HG02870 (cell line): ENCODE data around the gene KMT5B.
A peak's percentile ranks its signal among the peaks of the same experiment; 100 is the strongest.

Experiments used
- ATAC-seq: cut with Tn5 transposase; IDR thresholded peaks from one replicate; pipeline ENCODE4 v1.9.1; 2021; ENCODE audit warnings: mild to moderate bottlenecking, moderate library complexity; ENCODE audit not compliant: unreplicated experiment

The KMT5B gene

DNA sequence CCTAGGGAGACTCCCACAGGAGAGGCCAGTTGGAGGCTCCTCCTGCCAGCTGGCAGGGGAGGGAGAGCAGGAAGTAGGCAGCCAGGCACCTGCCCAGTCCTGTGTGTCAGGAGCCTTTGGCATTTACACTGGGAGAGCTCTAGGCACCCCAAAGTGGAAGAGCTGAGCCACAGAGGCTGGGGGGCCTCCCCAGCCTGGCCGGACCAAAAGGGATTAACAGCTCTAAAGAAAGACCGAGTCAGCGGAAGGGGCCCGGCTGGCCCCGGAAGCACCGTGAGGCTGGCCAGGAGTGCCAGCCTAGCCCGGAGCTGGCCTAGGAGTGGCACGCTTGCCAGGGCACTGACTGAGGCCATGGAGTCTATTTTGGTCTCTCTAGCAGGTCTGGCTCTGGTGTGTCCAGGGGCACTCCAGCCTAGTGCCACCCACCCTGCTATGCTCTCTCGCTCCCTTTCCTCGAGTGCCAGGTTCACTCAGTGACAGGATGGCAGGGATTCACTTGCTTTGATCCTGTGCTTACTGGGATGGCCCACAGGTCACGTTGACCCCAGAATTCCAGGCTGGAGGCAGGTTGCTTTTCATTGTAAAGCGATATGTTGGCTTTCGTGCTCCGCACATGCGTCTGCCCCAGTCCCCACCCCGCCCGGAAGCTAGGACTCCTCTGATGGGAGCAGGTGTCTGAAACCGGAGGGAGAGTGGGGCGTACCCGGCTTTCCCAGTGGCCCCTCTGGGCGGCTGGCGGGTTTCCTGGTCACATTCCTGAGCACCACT is 3.3 kb upstream of the KMT5B start:
- no peak for ATAC-seq

DNA sequence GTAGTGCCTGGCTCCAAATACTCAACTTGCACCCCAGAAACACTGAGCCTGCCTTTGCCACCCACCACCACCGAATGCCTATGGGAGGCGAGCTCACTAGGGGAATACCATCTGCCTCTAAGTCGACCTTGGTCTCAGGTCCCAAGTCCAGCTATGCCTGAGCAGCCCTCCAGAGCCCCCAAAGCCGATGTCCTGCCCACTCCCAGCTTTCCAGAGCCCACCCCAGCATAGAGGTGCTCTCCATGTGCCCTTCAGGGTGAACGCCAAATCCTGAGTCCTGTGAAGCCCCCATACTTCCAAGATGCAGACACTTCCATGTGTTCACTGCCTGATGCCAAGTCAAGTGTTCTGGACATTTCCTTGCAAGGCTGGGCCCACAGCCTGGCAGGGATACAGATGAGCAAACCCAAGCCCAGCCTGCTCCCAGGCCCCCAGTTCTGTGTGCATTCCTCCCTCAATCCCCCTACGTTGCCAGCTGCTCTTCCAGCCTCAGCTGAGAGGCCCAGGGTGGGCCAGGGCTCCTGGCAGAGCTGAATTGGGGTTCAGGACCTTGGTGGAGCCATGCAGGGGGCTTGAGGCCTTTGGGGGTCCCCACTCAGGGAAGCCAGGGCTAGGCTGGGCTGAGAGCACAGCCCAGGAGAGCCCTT is 2.6 kb upstream of the KMT5B start:
- no peak for ATAC-seq

- no peak for ATAC-seq
These were observed 2.0 kb upstream of the KMT5B start for GRCh38 chr11:68215087-68215445.

- no peak for ATAC-seq
These were observed 1.3 kb upstream of the KMT5B start for GRCh38 chr11:68214173-68215086.

- peak; percentile 44 for ATAC-seq
These were observed 568 bp upstream of the KMT5B start for GRCh38 chr11:68213555-68214172.

GRCh38 chr11:68212421-68213134 is 518 bp downstream of the KMT5B start:
- peak; percentile 32 for ATAC-seq

GRCh38 chr11:68211546-68211945 is 1.6 kb downstream of the KMT5B start:
- no peak for ATAC-seq

DNA sequence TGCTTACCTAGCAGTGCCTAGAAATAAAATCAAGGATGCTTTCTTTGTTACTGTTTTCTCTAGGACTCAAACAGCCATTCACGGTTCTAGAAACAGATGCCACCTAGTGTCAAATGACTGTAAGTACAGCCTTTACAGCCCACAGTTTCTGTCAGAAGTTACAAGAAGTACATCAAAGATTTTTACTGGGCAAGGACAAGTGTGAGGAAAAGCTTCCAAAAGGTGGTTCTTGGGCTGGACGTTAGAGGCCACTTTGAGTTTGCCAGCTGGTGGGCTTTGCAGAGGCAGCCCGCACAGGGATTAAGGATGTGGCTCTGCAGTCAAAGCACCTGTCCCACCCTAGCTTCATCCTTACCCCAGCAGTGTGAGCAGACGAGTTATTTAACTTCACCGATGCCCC is 6.9 kb downstream of the KMT5B start:
- ATAC-seq, result no peak

- ATAC-seq, result no peak
These were observed 8.7 kb downstream of the KMT5B start for GRCh38 chr11:68204402-68204801.

DNA sequence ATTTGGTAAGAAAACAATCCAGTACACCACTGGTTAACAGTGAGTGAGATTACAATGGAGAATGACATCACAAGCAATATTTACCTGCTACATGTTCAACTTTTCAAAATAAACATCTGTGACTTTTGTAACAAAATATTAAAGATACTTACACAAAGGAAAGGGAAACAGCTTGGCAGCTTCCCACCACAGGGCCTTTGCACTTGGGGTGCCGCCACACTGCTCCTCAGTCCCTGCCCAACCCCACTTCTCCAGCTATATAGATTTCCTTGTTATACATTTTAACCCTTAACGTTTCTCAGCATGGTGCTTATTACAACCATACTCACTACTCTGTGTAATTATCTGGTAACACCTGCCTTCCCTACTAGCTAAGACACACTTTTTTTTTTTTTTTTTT is 10.9 kb downstream of the KMT5B start:
- ATAC-seq, result no peak

DNA sequence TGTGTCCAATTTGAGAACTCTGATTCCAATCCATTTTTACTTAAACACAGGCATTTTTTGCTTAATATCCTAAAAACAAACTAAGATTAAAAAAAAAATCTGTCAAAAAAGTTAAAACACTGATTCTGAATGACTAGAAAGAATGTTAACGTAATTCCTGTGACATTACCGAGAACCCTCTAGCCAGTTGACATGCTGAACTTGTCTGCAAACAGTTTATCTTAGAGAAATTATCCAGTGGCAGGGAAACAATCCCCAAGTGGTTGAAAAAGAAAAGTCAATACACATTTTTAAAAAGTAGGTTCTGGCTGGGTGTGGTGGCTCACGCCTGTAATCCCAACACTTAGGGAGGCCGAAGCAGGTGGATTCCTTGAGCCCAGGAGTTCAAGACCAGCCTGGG is 11.6 kb downstream of the KMT5B start:
- no peak for ATAC-seq

GRCh38 chr11:68200639-68201038 is 12.5 kb downstream of the KMT5B start:
- no peak for ATAC-seq

- ATAC-seq, result no peak
These were observed 13.7 kb downstream of the KMT5B start for GRCh38 chr11:68199295-68199987.

- no peak for ATAC-seq
These were observed 16.9 kb downstream of the KMT5B start for GRCh38 chr11:68196219-68196618.

DNA sequence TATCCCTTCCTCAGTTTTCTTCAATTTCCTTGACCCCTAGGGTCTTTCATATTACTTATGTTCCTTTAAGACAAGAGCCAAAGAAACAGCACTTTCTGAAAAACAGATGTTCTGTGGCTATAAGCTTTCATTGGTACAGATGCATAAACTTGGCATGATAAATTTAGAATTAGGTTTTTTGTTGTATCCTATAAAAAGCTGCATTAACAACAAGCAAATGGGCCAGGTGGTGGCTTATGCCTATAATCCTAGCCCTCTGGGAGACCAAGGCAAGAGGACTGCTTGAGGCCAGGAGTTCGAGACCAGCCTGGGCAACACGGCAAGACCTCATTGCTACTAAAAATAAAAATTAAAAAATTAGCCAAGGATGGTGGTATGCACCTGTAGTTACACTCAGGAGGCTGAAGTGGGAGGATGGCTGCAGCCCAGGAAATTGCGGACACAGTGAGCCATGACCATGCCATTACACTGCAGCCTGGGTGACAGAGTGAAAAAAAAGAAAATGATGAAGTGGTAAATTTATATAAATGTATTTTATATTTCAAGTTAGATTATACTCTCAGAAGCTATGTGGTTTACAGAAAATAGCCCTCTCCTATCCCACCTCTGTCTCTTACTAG is 18.3 kb downstream of the KMT5B start:
- ATAC-seq, result no peak

- no peak for ATAC-seq
These were observed 20.1 kb downstream of the KMT5B start for GRCh38 chr11:68193018-68193417.

- no peak for ATAC-seq
These were observed 21.2 kb downstream of the KMT5B start for GRCh38 chr11:68191661-68192579.

DNA sequence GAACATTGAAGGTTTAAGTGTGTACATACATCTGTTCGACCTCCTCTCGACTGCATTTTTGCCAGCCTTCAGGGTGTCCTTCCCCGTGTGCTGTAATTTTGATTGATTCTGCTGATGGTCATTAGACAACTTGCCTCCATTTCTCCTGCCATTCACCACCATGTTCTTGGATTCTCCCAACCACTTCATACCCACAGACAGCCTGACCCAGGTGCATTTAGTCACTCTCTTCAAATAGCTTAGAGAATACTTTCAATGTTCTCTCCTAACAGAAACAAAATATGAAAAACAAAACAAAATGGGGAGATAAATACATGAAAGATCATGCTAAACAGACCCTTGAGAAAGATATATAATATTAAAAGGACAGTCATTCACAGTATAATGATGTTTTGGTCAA is 23.2 kb downstream of the KMT5B start:
- no peak for ATAC-seq

DNA sequence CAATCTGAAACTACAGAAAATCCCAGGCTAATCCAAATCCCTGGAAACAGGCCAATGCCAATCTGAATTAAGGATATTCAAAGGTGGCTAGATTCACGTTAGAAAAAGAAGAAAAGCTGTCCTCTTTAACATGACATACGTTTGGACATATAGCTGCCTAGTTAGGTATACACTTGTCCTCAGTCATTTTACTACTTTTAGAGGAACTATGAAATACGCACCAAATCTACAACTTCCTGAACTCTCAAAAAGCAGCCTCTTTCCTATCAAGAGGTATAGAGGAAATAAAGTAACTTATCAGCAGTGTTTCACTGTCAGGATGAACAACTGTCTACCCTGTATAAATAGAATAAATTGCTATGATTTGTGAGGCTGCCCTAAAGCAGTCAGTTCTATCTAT is 24.0 kb downstream of the KMT5B start:
- ATAC-seq, result no peak
